ENCODE results near the gene HLA-A.

- TF ChIP-seq POLR2A (IDR thresholded peaks at IDR 0.05) (no peak), CTCF (IDR thresholded peaks at IDR 0.05) (no peak)
Observed at GRCh38 chr6:29943053-29943966, 978 bp downstream of the HLA-A start.
